Type B pancreatic cell (in vitro differentiated cells): Measurements from ENCODE around the gene LRRK1. TPM values are rescaled to one million over a fixed set of nuclear protein-coding genes. Genes with fewer than 3 reads are reported as not detected.

Experiments
- DNase-seq: peaks from one replicate; pipeline ENCODE4 v3.0.0; 2021; ENCODE audit warnings: mixed read lengths; ENCODE audit not compliant: unreplicated experiment; ENCODE audit errors: extremely low spot score
- H3K27ac Mint-ChIP-seq: 2 replicates; pipeline ENCODE4 v1.8.0; 2021; ENCODE audit warnings: mild to moderate bottlenecking, mixed read lengths
- H3K27me3 Mint-ChIP-seq: 2 replicates; pipeline ENCODE4 v1.8.0; 2021; ENCODE audit warnings: mixed read lengths
- H3K36me3 Mint-ChIP-seq: 2 replicates; pipeline ENCODE4 v1.8.0; 2021; ENCODE audit warnings: mixed read lengths
- H3K4me1 Mint-ChIP-seq: one replicate; pipeline ENCODE4 v1.8.0; 2021; ENCODE audit warnings: mixed read lengths; ENCODE audit not compliant: unreplicated experiment
- H3K4me3 Mint-ChIP-seq: 2 replicates; pipeline ENCODE4 v1.8.0; 2021; ENCODE audit warnings: mild to moderate bottlenecking, mixed read lengths
- H3K9me3 Mint-ChIP-seq: 2 replicates; pipeline ENCODE4 v1.8.0; 2021; ENCODE audit warnings: mixed read lengths
- total RNA-seq: library from RNA; stranded (reverse); gene quantifications from 2 replicates; pipeline ENCODE4 v1.2.1, GENCODE V29; 2021; ENCODE audit warnings: low replicate concordance
- TF ChIP-seq, protein P1 (sequence below): fragments of 200-600 bp; sonication (generic); conservative IDR thresholded peaks from 2 replicates; pipeline ENCODE4 v1.5.0; 2021; ENCODE audit warnings: antibody characterized with exemption, mild to moderate bottlenecking

Gene LRRK1
- total RNA-seq, 1 donor from 2014 or later = 2.0 TPM

DNA sequence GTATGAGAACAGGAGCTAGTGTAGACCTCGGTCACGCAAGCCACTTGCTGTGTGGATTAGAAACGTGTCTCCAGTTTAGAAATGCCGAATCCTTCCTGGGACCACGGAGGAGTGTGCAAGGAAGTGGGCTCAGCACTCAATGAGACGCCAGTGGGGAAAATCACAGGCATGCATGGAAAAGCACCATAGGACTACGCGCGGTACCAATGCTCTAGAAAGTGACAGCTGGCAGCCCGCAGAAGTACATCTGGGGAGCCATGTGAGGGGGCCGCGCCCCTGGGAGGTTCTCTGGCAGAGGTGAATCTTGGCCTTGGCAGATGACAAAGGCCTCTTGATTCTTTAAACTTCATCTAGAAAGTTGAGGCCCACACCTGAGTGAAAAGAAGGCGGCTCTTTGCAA, 99.3 kb downstream of the LRRK1 start:
- peak; percentile 49 for DNase-seq
- no peak overlapping the region for H3K27ac Mint-ChIP-seq
- H3K4me1 Mint-ChIP-seq = peaks cover 27% of the 10 kb centered on the region
- TF ChIP-seq, protein P1, sequence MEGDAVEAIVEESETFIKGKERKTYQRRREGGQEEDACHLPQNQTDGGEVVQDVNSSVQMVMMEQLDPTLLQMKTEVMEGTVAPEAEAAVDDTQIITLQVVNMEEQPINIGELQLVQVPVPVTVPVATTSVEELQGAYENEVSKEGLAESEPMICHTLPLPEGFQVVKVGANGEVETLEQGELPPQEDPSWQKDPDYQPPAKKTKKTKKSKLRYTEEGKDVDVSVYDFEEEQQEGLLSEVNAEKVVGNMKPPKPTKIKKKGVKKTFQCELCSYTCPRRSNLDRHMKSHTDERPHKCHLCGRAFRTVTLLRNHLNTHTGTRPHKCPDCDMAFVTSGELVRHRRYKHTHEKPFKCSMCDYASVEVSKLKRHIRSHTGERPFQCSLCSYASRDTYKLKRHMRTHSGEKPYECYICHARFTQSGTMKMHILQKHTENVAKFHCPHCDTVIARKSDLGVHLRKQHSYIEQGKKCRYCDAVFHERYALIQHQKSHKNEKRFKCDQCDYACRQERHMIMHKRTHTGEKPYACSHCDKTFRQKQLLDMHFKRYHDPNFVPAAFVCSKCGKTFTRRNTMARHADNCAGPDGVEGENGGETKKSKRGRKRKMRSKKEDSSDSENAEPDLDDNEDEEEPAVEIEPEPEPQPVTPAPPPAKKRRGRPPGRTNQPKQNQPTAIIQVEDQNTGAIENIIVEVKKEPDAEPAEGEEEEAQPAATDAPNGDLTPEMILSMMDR = no peak
- H3K36me3 Mint-ChIP-seq = no peaks in the 10 kb centered on the region
- H3K4me3 Mint-ChIP-seq = no peak overlapping the region
- peaks cover 4% of the 10 kb centered on the region for H3K27me3 Mint-ChIP-seq
- no peaks in the 10 kb centered on the region for H3K9me3 Mint-ChIP-seq

DNA sequence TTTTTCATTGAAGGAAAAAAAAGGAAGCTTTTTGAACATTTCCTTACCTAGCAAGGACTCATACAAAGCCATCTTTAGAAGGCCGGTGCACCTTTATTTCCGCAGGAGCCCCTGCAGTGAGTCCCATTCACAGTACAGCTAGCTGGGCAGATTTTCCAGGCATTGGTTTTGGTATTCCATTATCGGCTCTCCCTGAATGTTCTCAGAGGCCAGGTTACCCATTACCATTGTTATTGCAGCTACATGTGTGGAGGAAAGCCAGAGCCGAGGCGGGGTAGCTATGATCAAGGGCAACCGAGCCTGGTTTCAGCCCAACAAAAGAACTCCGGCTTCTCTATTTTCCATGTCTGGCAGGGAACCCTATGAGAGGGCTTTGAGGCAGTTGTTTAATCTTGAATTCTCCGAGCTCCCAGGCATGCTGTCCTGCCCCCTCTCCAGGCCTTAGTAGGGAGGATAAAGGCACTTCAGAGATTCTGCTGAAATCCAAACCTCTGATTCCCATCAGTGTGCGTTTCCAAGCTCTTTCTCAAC, 100.3 kb downstream of the LRRK1 start:
- Mint-ChIP-seq H3K4me3 (no peak overlapping the region), H3K27ac (no peak overlapping the region), H3K9me3 (no peaks in the 10 kb centered on the region), H3K4me1 (peaks cover 26% of the 10 kb centered on the region), H3K27me3 (peaks cover 4% of the 10 kb centered on the region), H3K36me3 (no peaks in the 10 kb centered on the region)
- peak; percentile 53 for DNase-seq
- TF ChIP-seq, protein P1 = no peak

DNA sequence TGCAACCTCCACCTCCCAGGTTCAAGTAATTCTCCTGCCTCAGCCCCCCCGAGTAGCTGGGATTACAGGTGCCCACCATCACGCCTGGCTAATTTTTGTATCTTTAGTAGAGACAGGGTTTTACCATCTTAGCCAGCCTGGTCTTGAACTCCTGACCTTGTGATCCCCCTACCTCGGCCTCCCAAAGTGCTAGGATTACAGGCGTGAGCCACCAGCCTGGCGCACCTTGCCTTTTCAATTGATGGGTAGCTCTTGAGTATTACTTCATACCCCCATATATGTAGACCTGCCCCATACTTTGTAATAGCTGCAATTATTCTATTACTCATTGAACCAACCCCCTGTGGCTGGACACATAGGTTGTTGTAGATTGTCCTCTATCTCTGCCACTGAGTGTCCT, 101.3 kb downstream of the LRRK1 start:
- no peak for DNase-seq
- H3K27me3 Mint-ChIP-seq = peaks cover 8% of the 10 kb centered on the region
- H3K36me3 Mint-ChIP-seq = no peaks in the 10 kb centered on the region
- no peak overlapping the region for H3K27ac Mint-ChIP-seq
- TF ChIP-seq, protein P1 = no peak
- H3K4me3 Mint-ChIP-seq = no peak overlapping the region
- peaks cover 16% of the 10 kb centered on the region for H3K4me1 Mint-ChIP-seq
- no peaks in the 10 kb centered on the region for H3K9me3 Mint-ChIP-seq

DNA sequence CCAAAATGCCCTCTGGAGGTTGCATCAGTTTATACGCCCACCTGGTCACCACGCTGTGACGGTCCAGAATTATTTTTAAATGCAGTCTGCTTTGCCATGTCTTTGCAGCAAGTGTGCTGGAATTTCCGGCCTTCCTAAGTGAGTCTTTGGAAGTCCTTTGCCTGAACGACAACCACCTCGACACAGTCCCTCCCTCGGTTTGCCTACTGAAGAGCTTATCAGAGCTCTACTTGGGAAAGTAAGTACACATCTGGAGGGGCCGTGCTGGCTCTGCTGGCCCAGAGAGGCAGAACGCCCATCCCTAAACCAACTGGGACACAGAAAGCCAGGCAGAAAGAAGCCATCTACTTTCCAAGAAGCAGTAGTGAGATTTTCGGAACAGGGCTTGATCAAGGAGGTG, 101.8 kb downstream of the LRRK1 start:
- peaks cover 9% of the 10 kb centered on the region for H3K27me3 Mint-ChIP-seq
- TF ChIP-seq, protein P1 = no peak
- no peak overlapping the region for H3K27ac Mint-ChIP-seq
- peak; percentile 52 for DNase-seq
- H3K36me3 Mint-ChIP-seq = no peaks in the 10 kb centered on the region
- no peaks in the 10 kb centered on the region for H3K9me3 Mint-ChIP-seq
- H3K4me3 Mint-ChIP-seq = no peak overlapping the region
- peaks cover 14% of the 10 kb centered on the region for H3K4me1 Mint-ChIP-seq

DNA sequence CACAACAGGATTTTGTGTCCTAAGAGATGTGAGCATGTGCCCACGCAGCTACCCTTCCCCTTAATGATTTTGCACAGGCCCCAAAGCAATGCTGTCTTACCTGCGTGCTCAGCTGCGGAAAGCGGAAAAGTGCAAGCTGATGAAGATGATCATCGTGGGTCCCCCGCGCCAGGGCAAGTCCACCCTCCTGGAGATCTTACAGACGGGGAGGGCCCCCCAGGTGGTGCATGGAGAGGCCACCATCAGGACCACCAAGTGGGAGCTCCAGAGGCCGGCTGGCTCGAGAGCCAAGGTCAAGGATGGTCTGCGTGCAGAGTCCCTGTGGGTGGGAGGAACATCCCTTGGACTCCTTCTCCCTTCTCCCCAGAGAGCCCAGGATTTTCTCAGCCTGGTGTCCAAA, 103.1 kb downstream of the LRRK1 start:
- no peaks in the 10 kb centered on the region for H3K9me3 Mint-ChIP-seq
- H3K4me1 Mint-ChIP-seq = peaks cover 14% of the 10 kb centered on the region
- no peak overlapping the region for H3K4me3 Mint-ChIP-seq
- peaks cover 9% of the 10 kb centered on the region for H3K27me3 Mint-ChIP-seq
- no peaks in the 10 kb centered on the region for H3K36me3 Mint-ChIP-seq
- no peak overlapping the region for H3K27ac Mint-ChIP-seq
- DNase-seq = peak; percentile 63
- TF ChIP-seq, protein P1 = no peak

DNA sequence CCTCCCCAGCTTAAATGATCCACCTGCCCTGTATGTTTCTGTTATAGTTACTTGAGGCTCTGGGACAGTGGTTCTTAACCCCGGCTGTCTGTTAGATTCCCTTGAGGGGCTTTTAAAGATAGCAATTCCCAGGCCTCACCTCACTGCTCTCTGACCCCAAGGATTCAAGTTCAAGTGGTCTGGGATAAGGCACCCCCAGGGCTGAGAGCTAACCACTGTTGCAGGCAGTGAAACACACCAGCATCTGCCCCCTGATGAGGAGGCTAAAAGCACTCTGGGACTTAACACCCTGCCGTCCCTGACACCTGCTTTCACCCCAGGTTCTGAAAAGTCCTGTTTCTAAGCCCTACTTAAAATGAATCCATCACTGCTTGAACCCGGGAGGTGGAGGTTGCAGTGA, 103.7 kb downstream of the LRRK1 start:
- Mint-ChIP-seq H3K27ac (no peak overlapping the region), H3K4me1 (peaks cover 16% of the 10 kb centered on the region), H3K9me3 (no peaks in the 10 kb centered on the region), H3K36me3 (no peaks in the 10 kb centered on the region), H3K4me3 (no peak overlapping the region), H3K27me3 (peaks cover 11% of the 10 kb centered on the region)
- DNase-seq = no peak
- TF ChIP-seq, protein P1 = no peak
